Left forelimb (tissue), 1 donor: ENCODE measurements around the gene KLHL35.
"Not testable (repeated sequence)": the region's sequence is repeated elsewhere in the genome, so short reads cannot be mapped to it uniquely, and the experiment has no call there.

Experiments used
- DNase-seq: peaks from one replicate; pipeline ENCODE4 v3.0.0-alpha.2; 2018; ENCODE audit warnings: low spot score

KLHL35 gene

GRCh38 chr11:75389925-75390324 lies 43.1 kb downstream of the KLHL35 start:
- DNase-seq = no peak

GRCh38 chr11:75389276-75389605 lies 43.8 kb downstream of the KLHL35 start:
- no peak for DNase-seq

GRCh38 chr11:75388386-75389275 lies 44.4 kb downstream of the KLHL35 start:
- DNase-seq = peak; percentile 72

GRCh38 chr11:75387736-75388294 lies 45.2 kb downstream of the KLHL35 start:
- no peak for DNase-seq

GRCh38 chr11:75386942-75387630 lies 45.9 kb downstream of the KLHL35 start:
- no peak for DNase-seq

- peak; percentile 83 for DNase-seq
Measured at GRCh38 chr11:75384438-75385080, 48.4 kb downstream of the KLHL35 start.

- no peak for DNase-seq
Measured at GRCh38 chr11:75383246-75383645, 49.8 kb downstream of the KLHL35 start.

GRCh38 chr11:75380716-75381420 lies 52.1 kb downstream of the KLHL35 start:
- DNase-seq = no peak

- DNase-seq = no peak
Measured at GRCh38 chr11:75380245-75380644, 52.8 kb downstream of the KLHL35 start.

GRCh38 chr11:75378776-75379175 lies 54.2 kb downstream of the KLHL35 start:
- not testable (repeated sequence) for DNase-seq

GRCh38 chr11:75376175-75376574 lies 56.8 kb downstream of the KLHL35 start:
- no peak for DNase-seq

GRCh38 chr11:75375626-75376025 lies 57.4 kb downstream of the KLHL35 start:
- DNase-seq = no peak

GRCh38 chr11:75374646-75375045 lies 58.4 kb downstream of the KLHL35 start:
- DNase-seq = no peak

- DNase-seq = no peak
Measured at GRCh38 chr11:75373201-75373600, 59.8 kb downstream of the KLHL35 start.
